ENCODE results near the gene TDRD1. TPM values are rescaled to one million over a fixed set of nuclear protein-coding genes. Genes with fewer than 3 reads are reported as not detected.

TDRD1 gene
- total and polyA plus RNA-seq, 10 of the 15 experiments (the other 5 are each of a cell fraction or from before 2014, with no cell fraction given): 0.03 to 0.04 TPM; not detected in 8

DNA sequence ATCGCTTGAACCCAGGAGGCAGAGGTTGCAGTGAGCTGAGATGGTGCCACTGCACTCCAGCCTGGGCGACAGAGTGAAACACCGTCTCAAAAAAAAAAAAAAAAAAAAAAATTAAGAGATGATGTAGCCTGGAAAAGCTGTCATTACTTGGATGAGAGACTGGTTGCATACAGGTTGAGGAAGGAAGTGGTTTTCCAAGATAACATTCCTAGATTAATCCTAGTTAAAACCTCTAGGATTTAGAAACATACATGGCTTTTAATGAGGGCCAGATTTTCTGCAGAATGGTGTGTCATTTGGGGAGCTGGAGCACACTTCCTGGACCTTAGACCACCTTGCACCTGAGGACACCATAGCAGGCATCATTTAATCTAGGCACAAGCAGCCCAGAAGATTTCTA, 77.7 kb downstream of the TDRD1 start:
- intact Hi-C loops (cut with micrococcal nuclease; ENCODE audit: unreplicated experiment) (no loop called here), in situ Hi-C loops (cut with MboI) (no loop called here)
- ChIA-PET SMC1A (ENCODE audit: uncharacterized antibody, unreplicated experiment) (no interaction called here), POLR2A (no interaction called here), CTCF (interaction anchor here (0.7 kb wide), 1 partner anchor 111 kb away, joined by 4 read pairs; no protein-coding TSS in a partner anchor), RAD21 (ENCODE audit: unreplicated experiment) (no interaction called here)
- Histone ChIP-seq H3K4me2 (ENCODE audit: control insufficient read depth, insufficient read depth) (no peak overlapping the region), H4K20me1 (ENCODE audit: control insufficient read depth, insufficient read depth) (no peaks in the 10 kb centered on the region), H3K4me3 (no peak overlapping the region), H3K36me3 (ENCODE audit: control insufficient read depth in 2 of 2, insufficient read depth in 2 of 2, low read length in 1 of 2) (no peaks in the 10 kb centered on the region), H2AFZ (ENCODE audit: control insufficient read depth, low read depth, low read length) (no peak overlapping the region), H3K27ac (ENCODE audit: control insufficient read depth, insufficient read depth) (no peak overlapping the region), H3K4me1 (ENCODE audit: control insufficient read depth, insufficient read depth, low read length) (peaks cover 4% of the 10 kb centered on the region; the same call in 1 of the 2 replicates), H3K79me2 (ENCODE audit: control insufficient read depth, insufficient read depth, low read length) (no peaks in the 10 kb centered on the region), H3K9me3 (replicated peaks; ENCODE audit: control insufficient read depth, insufficient read depth, low read length) (no peaks in the 10 kb centered on the region), H3K27me3 (replicated peaks in 1 of 2; ENCODE audit: control insufficient read depth in 2 of 2, insufficient read depth in 2 of 2, low read length in 1 of 2) (no peaks in the 10 kb centered on the region), H3K9ac (ENCODE audit: control insufficient read depth, insufficient read depth, low read length) (no peak overlapping the region)
- no TSS peak for BruUV-seq (replicated peaks)
- no peak for DNase-seq (ENCODE audit: low read depth, low spot score)
- WGBS (ENCODE audit: insufficient coverage, insufficient replicate concordance, low lambda C conversion rate, missing lambda C conversion rate): no CpG with 5 or more reads among the region's 3 CpGs
- TF ChIP-seq SKIL (IDR thresholded peaks at IDR 0.05; ENCODE audit: low read depth, poor library complexity, severe bottlenecking): no peak
- ATAC-seq: no peak
- FAIRE-seq: no peak

DNA sequence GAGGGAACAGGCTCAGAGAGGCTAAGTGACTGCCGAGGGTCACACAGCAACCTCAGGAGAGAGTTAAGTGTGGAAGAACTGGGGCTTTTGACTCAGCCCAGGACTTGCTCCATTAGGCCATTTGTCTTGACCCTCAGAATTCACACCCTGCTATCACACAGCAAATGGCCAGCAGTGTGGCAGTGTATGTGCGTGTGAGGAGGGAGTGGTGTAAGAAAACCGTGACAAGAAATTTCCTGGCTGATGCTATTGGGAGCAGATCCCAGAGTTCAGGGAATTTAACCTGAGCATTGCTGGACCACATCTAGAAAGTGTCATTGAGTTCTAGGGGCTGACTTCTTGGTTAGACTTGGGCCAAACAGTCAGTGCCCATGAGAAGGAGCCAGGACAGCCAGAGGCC, 78.3 kb downstream of the TDRD1 start:
- intact Hi-C loops (cut with micrococcal nuclease; ENCODE audit: unreplicated experiment): no loop called here
- H3K79me2 ChIP-seq (ENCODE audit: control insufficient read depth, insufficient read depth, low read length): no peaks in the 10 kb centered on the region
- DNase-seq (ENCODE audit: low read depth, low spot score): no peak
- no TSS peak for BruUV-seq (replicated peaks)
- peaks cover 4% of the 10 kb centered on the region; the same call in 1 of the 2 replicates for H3K4me1 ChIP-seq (ENCODE audit: control insufficient read depth, insufficient read depth, low read length)
- RAD21 ChIA-PET (ENCODE audit: unreplicated experiment): no interaction called here
- CTCF ChIA-PET: no interaction called here
- in situ Hi-C loops (cut with MboI): no loop called here
- H3K9me3 ChIP-seq (replicated peaks; ENCODE audit: control insufficient read depth, insufficient read depth, low read length): no peaks in the 10 kb centered on the region
- H3K36me3 ChIP-seq (ENCODE audit: control insufficient read depth in 2 of 2, insufficient read depth in 2 of 2, low read length in 1 of 2): no peaks in the 10 kb centered on the region
- H3K4me3 ChIP-seq: no peak overlapping the region
- H2AFZ ChIP-seq (ENCODE audit: control insufficient read depth, low read depth, low read length): no peak overlapping the region
- POLR2A ChIA-PET: no interaction called here
- 40% methylated on average over 3 of the region's 3 CpGs for WGBS (ENCODE audit: insufficient coverage, insufficient replicate concordance, low lambda C conversion rate, missing lambda C conversion rate)
- SMC1A ChIA-PET (ENCODE audit: uncharacterized antibody, unreplicated experiment): no interaction called here
- no peaks in the 10 kb centered on the region for H3K27me3 ChIP-seq (replicated peaks in 1 of 2; ENCODE audit: control insufficient read depth in 2 of 2, insufficient read depth in 2 of 2, low read length in 1 of 2)
- H3K4me2 ChIP-seq (ENCODE audit: control insufficient read depth, insufficient read depth): no peak overlapping the region
- no peak for TF ChIP-seq MTA2 (IDR thresholded peaks at IDR 0.05; ENCODE audit: low read depth)
- TF ChIP-seq LARP7 (IDR thresholded peaks at IDR 0.05): no peak
- no peak for TF ChIP-seq STAT1 (conservative IDR thresholded peaks at IDR 0.05)
- TF ChIP-seq KLF5 (IDR thresholded peaks at IDR 0.05; ENCODE audit: partially characterized antibody): no peak
- no peak for TF ChIP-seq POLR2AphosphoS2 (IDR thresholded peaks at IDR 0.05; ENCODE audit: low read depth, low read length)
- no peak for TF ChIP-seq ZZZ3 (IDR thresholded peaks at IDR 0.05; ENCODE audit: control insufficient read depth, insufficient read length, low read depth)
- TF ChIP-seq TAF1 (IDR thresholded peaks at IDR 0.05; ENCODE audit: borderline replicate concordance, low read depth, low read length): no peak
- TF ChIP-seq SMAD1 (IDR thresholded peaks at IDR 0.05; ENCODE audit: low read depth, partially characterized antibody): no peak
- no peak for TF ChIP-seq MYC (IDR thresholded peaks at IDR 0.05; ENCODE audit: insufficient read depth, insufficient read length, insufficient replicate concordance, low read length, severe bottlenecking)
- TF ChIP-seq SIN3A (IDR thresholded peaks at IDR 0.05; ENCODE audit: low read depth, low read length): no peak
- no peak for TF ChIP-seq ZBED1 (IDR thresholded peaks at IDR 0.05; ENCODE audit: borderline replicate concordance)
- TF ChIP-seq HDGF (IDR thresholded peaks at IDR 0.05): no peak
- TF ChIP-seq, protein P1, sequence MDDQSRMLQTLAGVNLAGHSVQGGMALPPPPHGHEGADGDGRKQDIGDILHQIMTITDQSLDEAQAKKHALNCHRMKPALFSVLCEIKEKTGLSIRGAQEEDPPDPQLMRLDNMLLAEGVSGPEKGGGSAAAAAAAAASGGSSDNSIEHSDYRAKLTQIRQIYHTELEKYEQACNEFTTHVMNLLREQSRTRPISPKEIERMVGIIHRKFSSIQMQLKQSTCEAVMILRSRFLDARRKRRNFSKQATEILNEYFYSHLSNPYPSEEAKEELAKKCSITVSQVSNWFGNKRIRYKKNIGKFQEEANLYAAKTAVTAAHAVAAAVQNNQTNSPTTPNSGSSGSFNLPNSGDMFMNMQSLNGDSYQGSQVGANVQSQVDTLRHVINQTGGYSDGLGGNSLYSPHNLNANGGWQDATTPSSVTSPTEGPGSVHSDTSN (IDR thresholded peaks at IDR 0.05; ENCODE audit: insufficient replicate concordance, low read depth, low read length): no peak
- TF ChIP-seq EGR1 (IDR thresholded peaks at IDR 0.05; ENCODE audit: borderline replicate concordance in 1 of 2, low read depth in 2 of 2, low read length in 2 of 2): no peak
- no peak for TF ChIP-seq MTA3 (IDR thresholded peaks at IDR 0.05; ENCODE audit: borderline replicate concordance, low read length)
- no peak for ATAC-seq
- FAIRE-seq: no peak
- H4K20me1 ChIP-seq (ENCODE audit: control insufficient read depth, insufficient read depth): no peaks in the 10 kb centered on the region
- H3K9ac ChIP-seq (ENCODE audit: control insufficient read depth, insufficient read depth, low read length): no peak overlapping the region
- H3K27ac ChIP-seq (ENCODE audit: control insufficient read depth, insufficient read depth): no peak overlapping the region
